Measurements from ENCODE around the gene CPLX4. TPM values are rescaled to one million over a fixed set of nuclear protein-coding genes. Genes with fewer than 3 reads are reported as not detected.

Gene CPLX4
- total and polyA plus RNA-seq, 2 of the 8 experiments (the other 6 are each of a cell fraction or from before 2014, with no cell fraction given) = not detected

DNA sequence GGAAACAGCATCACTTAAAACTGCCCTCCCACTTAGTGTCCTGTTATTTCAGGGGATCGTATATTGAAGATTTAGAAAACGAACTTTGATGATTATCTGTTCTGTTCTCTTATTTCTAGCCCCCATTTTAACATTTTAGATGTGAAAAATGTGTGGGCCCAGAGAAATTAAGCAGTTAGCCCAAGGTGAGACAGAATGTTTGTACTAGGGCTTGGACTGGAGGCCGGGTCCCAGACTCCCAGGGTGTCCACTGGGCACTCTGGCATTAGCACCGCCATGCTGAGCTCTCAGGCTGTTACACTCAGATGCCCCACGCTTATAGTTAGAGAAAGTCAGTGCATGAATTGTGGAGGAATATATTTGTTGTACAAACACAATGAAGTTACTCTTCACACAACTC is 39.7 kb downstream of the CPLX4 start:
- Histone ChIP-seq H4K20me1 (replicated peaks in 1 of 2; ENCODE audit: control insufficient read depth in 1 of 2, insufficient read depth in 2 of 2, low read length in 2 of 2) (peaks cover 0 to 2% of the 10 kb centered on the region in 2 experiments), H3K9ac (replicated peaks in 1 of 4; ENCODE audit: extremely low read depth in 1 of 4, low read depth in 3 of 4, low read length in 3 of 4) (no peak overlapping the region), H3K4me2 (ENCODE audit: insufficient read depth in 1 of 2, low read depth in 2 of 2, low read length in 2 of 2) (no peak overlapping the region), H2AFZ (ENCODE audit: low read length) (no peak overlapping the region), H3K36me3 (ENCODE audit: control insufficient read depth in 2 of 4, insufficient read depth in 4 of 4, low read length in 3 of 4) (no peaks in the 10 kb centered on the region; a peak in 1 of 8 replicates), H3K27me3 (replicated peaks in 1 of 4; ENCODE audit: control insufficient read depth in 3 of 4, extremely low read depth in 1 of 4, insufficient read depth in 3 of 4, low read length in 3 of 4) (peaks cover 21 to 52% (median 39%) of the 10 kb centered on the region in 4 experiments), H3K4ac (replicated peaks; ENCODE audit: insufficient read length, low read depth, low read length) (no peak overlapping the region), H3K23ac (ENCODE audit: insufficient read length) (no peak overlapping the region), H3K4me3 (ENCODE audit: extremely low read depth in 1 of 4, insufficient read depth in 2 of 4, low read depth in 3 of 4, low read length in 4 of 4) (no peak overlapping the region), H3K56ac (replicated peaks; ENCODE audit: insufficient read length, low read depth, low read length) (no peak overlapping the region), H2BK120ac (replicated peaks; ENCODE audit: low read depth, low read length) (no peak overlapping the region), H4K8ac (ENCODE audit: extremely low read depth, insufficient read depth, low read length) (no peak overlapping the region), H4K5ac (ENCODE audit: insufficient read length, low read depth, low read length) (no peak overlapping the region), H3K18ac (ENCODE audit: extremely low read depth, low read length) (no peak overlapping the region), H2BK5ac (ENCODE audit: low read depth, low read length) (no peak overlapping the region), H4K91ac (replicated peaks; ENCODE audit: insufficient read length, low read length) (no peak overlapping the region), H3K9me3 (ENCODE audit: insufficient read depth in 2 of 2, low read depth in 1 of 2, low read length in 1 of 2) (no peaks in the 10 kb centered on the region), H3K4me1 (replicated peaks in 1 of 4; ENCODE audit: control insufficient read depth in 3 of 4, insufficient read depth in 4 of 4, low read length in 3 of 4) (peaks cover 2 to 18% (median 8%) of the 10 kb centered on the region in 4 experiments; a peak in 6 of 7 replicates), H3K23me2 (ENCODE audit: low read depth, low read length) (peaks cover 5% of the 10 kb centered on the region; the same call in 1 of the 2 replicates), H3K27ac (ENCODE audit: low read depth, low read length) (no peak overlapping the region), H2AK5ac (ENCODE audit: low read depth, low read length) (no peak overlapping the region), H3K79me2 (ENCODE audit: control insufficient read depth in 1 of 2, insufficient read depth in 2 of 2, low read length in 2 of 2) (no peaks in the 10 kb centered on the region), H2BK20ac (ENCODE audit: low read length) (no peak overlapping the region), H2BK12ac (ENCODE audit: low read depth, low read length) (no peak overlapping the region), H3K79me1 (ENCODE audit: low read depth, low read length) (no peaks in the 10 kb centered on the region), H3K14ac (ENCODE audit: insufficient read length) (no peak overlapping the region), H2BK15ac (ENCODE audit: low read length) (no peak overlapping the region)
- 66% methylated on average over 5 of the region's 5 CpGs; no CpG with 5 or more reads in 1 of the 2 experiments for WGBS, 2 experiments (ENCODE audit: extremely low coverage in 1 of 2, insufficient coverage in 1 of 2, insufficient read length in 1 of 2, insufficient replicate concordance in 2 of 2, low coverage in 1 of 2, low lambda C conversion rate in 2 of 2, missing lambda C conversion rate in 1 of 2)
- ChIA-PET POLR2A (ENCODE audit: partially characterized antibody) (no interaction called here), CTCF (ENCODE audit: partially characterized antibody) (interaction anchor here (1.0 to 2.9 kb wide), 7 partner anchors 10 to 124 kb away, joined by 3 to 14 read pairs (median 4); no protein-coding TSS in a partner anchor)
- FAIRE-seq (no peak), DNase-seq (ENCODE audit: low read depth in 1 of 2, low spot score in 2 of 2) (no peak)
- no peak for TF ChIP-seq BCL11A (IDR thresholded peaks at IDR 0.05; ENCODE audit: low read depth in 2 of 2, low read length in 2 of 2)
- TF ChIP-seq SAP30 (IDR thresholded peaks at IDR 0.05; ENCODE audit: insufficient read depth, insufficient replicate concordance, low read length) = no peak
- TF ChIP-seq YY1 (IDR thresholded peaks at IDR 0.05; ENCODE audit: low read depth, low read length) = no peak
- TF ChIP-seq JUN (IDR thresholded peaks at IDR 0.05; ENCODE audit: low read depth, low read length) = no peak
- TF ChIP-seq ZNF274 (IDR thresholded peaks at IDR 0.05; ENCODE audit: borderline replicate concordance, extremely low read depth, low read length) = no peak
- TF ChIP-seq CTCF (IDR thresholded peaks at IDR 0.05; ENCODE audit: control extremely low read depth in 1 of 3, insufficient read depth in 1 of 3, low read depth in 1 of 3, low read length in 3 of 3) = no peak
- TF ChIP-seq, protein P1, sequence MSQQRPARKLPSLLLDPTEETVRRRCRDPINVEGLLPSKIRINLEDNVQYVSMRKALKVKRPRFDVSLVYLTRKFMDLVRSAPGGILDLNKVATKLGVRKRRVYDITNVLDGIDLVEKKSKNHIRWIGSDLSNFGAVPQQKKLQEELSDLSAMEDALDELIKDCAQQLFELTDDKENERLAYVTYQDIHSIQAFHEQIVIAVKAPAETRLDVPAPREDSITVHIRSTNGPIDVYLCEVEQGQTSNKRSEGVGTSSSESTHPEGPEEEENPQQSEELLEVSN (IDR thresholded peaks at IDR 0.05) = no peak
- TF ChIP-seq TAF1 (IDR thresholded peaks at IDR 0.05; ENCODE audit: low read depth, low read length) = no peak
- no peak for TF ChIP-seq CREB1 (IDR thresholded peaks at IDR 0.05)
- TF ChIP-seq CHD2 (IDR thresholded peaks at IDR 0.05; ENCODE audit: low read length) = no peak
- TF ChIP-seq POLR2AphosphoS5 (IDR thresholded peaks at IDR 0.05; ENCODE audit: low read depth, low read length) = no peak
- TF ChIP-seq POU5F1 (IDR thresholded peaks at IDR 0.05; ENCODE audit: low read depth, low read length) = no peak

All from H1 (cell line).